HG03135 (cell line): Measurements from ENCODE around the gene ASCC1.
"Not testable (repeated sequence)": the region's sequence is repeated elsewhere in the genome, so short reads cannot be mapped to it uniquely, and the experiment has no call there.

Experiments used
- ATAC-seq: cut with Tn5 transposase; IDR thresholded peaks from one replicate; pipeline ENCODE4 v1.9.1; 2021; ENCODE audit warnings: mild to moderate bottlenecking, moderate library complexity; ENCODE audit not compliant: unreplicated experiment

Gene ASCC1

GRCh38 chr10:72249176-72249862 lies 33.2 kb upstream of the ASCC1 start:
- peak; percentile 6 for ATAC-seq

GRCh38 chr10:72248468-72249151 lies 32.5 kb upstream of the ASCC1 start:
- ATAC-seq, result peak; percentile 83

GRCh38 chr10:72245949-72246525 lies 30.0 kb upstream of the ASCC1 start:
- no peak for ATAC-seq

GRCh38 chr10:72244573-72245038 lies 28.5 kb upstream of the ASCC1 start:
- ATAC-seq, result no peak

GRCh38 chr10:72243822-72244437 lies 27.9 kb upstream of the ASCC1 start:
- no peak for ATAC-seq

GRCh38 chr10:72242675-72243074 lies 26.6 kb upstream of the ASCC1 start:
- no peak for ATAC-seq

- no peak for ATAC-seq
These were observed 25.7 kb upstream of the ASCC1 start for GRCh38 chr10:72241691-72242252.

- ATAC-seq, result no peak
These were observed 24.3 kb upstream of the ASCC1 start for GRCh38 chr10:72240371-72240770.

GRCh38 chr10:72239409-72239808 lies 23.3 kb upstream of the ASCC1 start:
- no peak for ATAC-seq

- ATAC-seq, result no peak
These were observed 22.5 kb upstream of the ASCC1 start for GRCh38 chr10:72238392-72239175.

- ATAC-seq, result no peak
These were observed 19.6 kb upstream of the ASCC1 start for GRCh38 chr10:72235544-72236279.

GRCh38 chr10:72234560-72235095 lies 18.6 kb upstream of the ASCC1 start:
- no peak for ATAC-seq

GRCh38 chr10:72233621-72234020 lies 17.5 kb upstream of the ASCC1 start:
- no peak for ATAC-seq

GRCh38 chr10:72229261-72230251 lies 13.5 kb upstream of the ASCC1 start:
- no peak for ATAC-seq

GRCh38 chr10:72228318-72228751 lies 12.3 kb upstream of the ASCC1 start:
- no peak for ATAC-seq

GRCh38 chr10:72227826-72228225 lies 11.8 kb upstream of the ASCC1 start:
- no peak for ATAC-seq

- ATAC-seq, result no peak
These were observed 10.4 kb upstream of the ASCC1 start for GRCh38 chr10:72226418-72227027.

- not testable (repeated sequence) for ATAC-seq
These were observed 8.1 kb upstream of the ASCC1 start for GRCh38 chr10:72224191-72224590.
